HL-60/S4 (cell line): ENCODE data around the gene IDH3G.

Experiments used
- in situ Hi-C: fragments of 300-500 bp; cut with MboI; formaldehyde crosslinking; loops from 2 replicates; pipeline ENCODE4 v1.14.3; 2022; ENCODE audit warnings: low sequenced_read_pairs

IDH3G gene

GRCh38 chrX:153791104-153791852, 2.9 kb downstream of the IDH3G start:
- in situ Hi-C loops: no loop called here

- in situ Hi-C loops: no loop called here
Measured at GRCh38 chrX:153789654-153790053, 4.5 kb downstream of the IDH3G start.

GRCh38 chrX:153786669-153787068, 7.5 kb downstream of the IDH3G start:
- in situ Hi-C loops: no loop called here

- in situ Hi-C loops: no loop called here
Measured at GRCh38 chrX:153784325-153784967, 9.7 kb downstream of the IDH3G start.

GRCh38 chrX:153783378-153784013, 10.7 kb downstream of the IDH3G start:
- in situ Hi-C loops: no loop called here

- in situ Hi-C loops: no loop called here
Measured at GRCh38 chrX:153782871-153783270, 11.3 kb downstream of the IDH3G start.

GRCh38 chrX:153782313-153782712, 11.9 kb downstream of the IDH3G start:
- in situ Hi-C loops: no loop called here

GRCh38 chrX:153781428-153782047, 12.6 kb downstream of the IDH3G start:
- in situ Hi-C loops: no loop called here

GRCh38 chrX:153780678-153781427, 13.3 kb downstream of the IDH3G start, which contains the start of gene SRPK3:
Gene SRPK3, plus strand, starts transcription at chrX:153781041. Its CDS starts 46 bp downstream, at chrX:153781087.
- in situ Hi-C loops: no loop called here

GRCh38 chrX:153779891-153780677, 14.1 kb downstream of the IDH3G start:
- in situ Hi-C loops: no loop called here

- in situ Hi-C loops: no loop called here
Measured at GRCh38 chrX:153778684-153779101, 15.5 kb downstream of the IDH3G start.

GRCh38 chrX:153778181-153778580, 16.0 kb downstream of the IDH3G start:
- in situ Hi-C loops: no loop called here

GRCh38 chrX:153777261-153778090, 16.7 kb downstream of the IDH3G start:
- in situ Hi-C loops: no loop called here

GRCh38 chrX:153776611-153777045, 17.5 kb downstream of the IDH3G start:
- in situ Hi-C loops: no loop called here

- in situ Hi-C loops: no loop called here
Measured at GRCh38 chrX:153776120-153776599, 18.0 kb downstream of the IDH3G start.

- in situ Hi-C loops: no loop called here
Measured at GRCh38 chrX:153775293-153776119, 18.7 kb downstream of the IDH3G start.

GRCh38 chrX:153774576-153775292, 19.4 kb downstream of the IDH3G start:
- in situ Hi-C loops: no loop called here
